Measurements from ENCODE around the gene MGP.

DNA sequence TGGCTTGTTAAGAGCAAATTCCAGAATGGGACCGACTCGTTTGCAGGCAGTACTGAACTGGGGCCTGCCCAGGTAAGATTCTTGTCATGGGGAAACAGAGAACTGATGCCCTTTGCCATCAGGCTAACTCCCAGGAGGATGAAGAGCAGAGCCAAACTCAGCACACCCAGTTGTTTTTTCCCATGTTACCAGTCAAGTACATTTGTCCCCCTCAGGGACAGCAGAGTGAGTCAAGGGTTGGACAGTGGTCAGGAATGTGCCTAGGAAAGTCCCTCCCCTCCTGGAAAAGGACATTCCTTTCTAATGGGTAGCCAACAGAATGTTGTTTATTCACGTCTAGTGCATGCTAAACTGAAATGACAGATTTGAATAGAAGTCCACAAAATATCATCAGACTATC is 43.9 kb downstream of the MGP start:
- TF ChIP-seq, protein P1, sequence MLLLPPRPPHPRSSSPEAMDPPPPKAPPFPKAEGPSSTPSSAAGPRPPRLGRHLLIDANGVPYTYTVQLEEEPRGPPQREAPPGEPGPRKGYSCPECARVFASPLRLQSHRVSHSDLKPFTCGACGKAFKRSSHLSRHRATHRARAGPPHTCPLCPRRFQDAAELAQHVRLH (tag by site-specific recombination; IDR thresholded peaks at IDR 0.05): no peak
- TF ChIP-seq, protein P2, sequence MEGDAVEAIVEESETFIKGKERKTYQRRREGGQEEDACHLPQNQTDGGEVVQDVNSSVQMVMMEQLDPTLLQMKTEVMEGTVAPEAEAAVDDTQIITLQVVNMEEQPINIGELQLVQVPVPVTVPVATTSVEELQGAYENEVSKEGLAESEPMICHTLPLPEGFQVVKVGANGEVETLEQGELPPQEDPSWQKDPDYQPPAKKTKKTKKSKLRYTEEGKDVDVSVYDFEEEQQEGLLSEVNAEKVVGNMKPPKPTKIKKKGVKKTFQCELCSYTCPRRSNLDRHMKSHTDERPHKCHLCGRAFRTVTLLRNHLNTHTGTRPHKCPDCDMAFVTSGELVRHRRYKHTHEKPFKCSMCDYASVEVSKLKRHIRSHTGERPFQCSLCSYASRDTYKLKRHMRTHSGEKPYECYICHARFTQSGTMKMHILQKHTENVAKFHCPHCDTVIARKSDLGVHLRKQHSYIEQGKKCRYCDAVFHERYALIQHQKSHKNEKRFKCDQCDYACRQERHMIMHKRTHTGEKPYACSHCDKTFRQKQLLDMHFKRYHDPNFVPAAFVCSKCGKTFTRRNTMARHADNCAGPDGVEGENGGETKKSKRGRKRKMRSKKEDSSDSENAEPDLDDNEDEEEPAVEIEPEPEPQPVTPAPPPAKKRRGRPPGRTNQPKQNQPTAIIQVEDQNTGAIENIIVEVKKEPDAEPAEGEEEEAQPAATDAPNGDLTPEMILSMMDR (tag by site-specific recombination; IDR thresholded peaks at IDR 0.05): no peak
- TF ChIP-seq ZNF558 (tag by site-specific recombination; IDR thresholded peaks at IDR 0.05): no peak
- TF ChIP-seq ZBTB7A (tag by site-specific recombination; IDR thresholded peaks at IDR 0.05; ENCODE audit: low read depth): no peak
- TF ChIP-seq, protein P3, sequence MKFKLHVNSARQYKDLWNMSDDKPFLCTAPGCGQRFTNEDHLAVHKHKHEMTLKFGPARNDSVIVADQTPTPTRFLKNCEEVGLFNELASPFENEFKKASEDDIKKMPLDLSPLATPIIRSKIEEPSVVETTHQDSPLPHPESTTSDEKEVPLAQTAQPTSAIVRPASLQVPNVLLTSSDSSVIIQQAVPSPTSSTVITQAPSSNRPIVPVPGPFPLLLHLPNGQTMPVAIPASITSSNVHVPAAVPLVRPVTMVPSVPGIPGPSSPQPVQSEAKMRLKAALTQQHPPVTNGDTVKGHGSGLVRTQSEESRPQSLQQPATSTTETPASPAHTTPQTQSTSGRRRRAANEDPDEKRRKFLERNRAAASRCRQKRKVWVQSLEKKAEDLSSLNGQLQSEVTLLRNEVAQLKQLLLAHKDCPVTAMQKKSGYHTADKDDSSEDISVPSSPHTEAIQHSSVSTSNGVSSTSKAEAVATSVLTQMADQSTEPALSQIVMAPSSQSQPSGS (tag by site-specific recombination; IDR thresholded peaks at IDR 0.05; ENCODE audit: low read depth): no peak
- TF ChIP-seq ZNF311 (tag by site-specific recombination; IDR thresholded peaks at IDR 0.05; ENCODE audit: borderline replicate concordance): no peak
- TF ChIP-seq ZNF747 (tag by site-specific recombination; IDR thresholded peaks at IDR 0.05): no peak
- TF ChIP-seq ZNF138 (tag by site-specific recombination; IDR thresholded peaks at IDR 0.05; ENCODE audit: borderline replicate concordance): no peak
- no peak for TF ChIP-seq ZNF426 (tag by site-specific recombination; IDR thresholded peaks at IDR 0.05)
- TF ChIP-seq ZNF629 (tag by site-specific recombination; IDR thresholded peaks at IDR 0.05): no peak
- no peak for TF ChIP-seq ZNF157 (tag by site-specific recombination; IDR thresholded peaks at IDR 0.05)
- no peak for TF ChIP-seq ZNF544 (tag by site-specific recombination; IDR thresholded peaks at IDR 0.05)
